Measurements from ENCODE around the gene ADAM33.
A peak's percentile ranks its signal among the peaks of the same experiment; 100 is the strongest.

The ADAM33 gene

GRCh38 chr20:3707508-3707899, 25.7 kb upstream of the ADAM33 start:
- DNase-seq = no peak

DNA sequence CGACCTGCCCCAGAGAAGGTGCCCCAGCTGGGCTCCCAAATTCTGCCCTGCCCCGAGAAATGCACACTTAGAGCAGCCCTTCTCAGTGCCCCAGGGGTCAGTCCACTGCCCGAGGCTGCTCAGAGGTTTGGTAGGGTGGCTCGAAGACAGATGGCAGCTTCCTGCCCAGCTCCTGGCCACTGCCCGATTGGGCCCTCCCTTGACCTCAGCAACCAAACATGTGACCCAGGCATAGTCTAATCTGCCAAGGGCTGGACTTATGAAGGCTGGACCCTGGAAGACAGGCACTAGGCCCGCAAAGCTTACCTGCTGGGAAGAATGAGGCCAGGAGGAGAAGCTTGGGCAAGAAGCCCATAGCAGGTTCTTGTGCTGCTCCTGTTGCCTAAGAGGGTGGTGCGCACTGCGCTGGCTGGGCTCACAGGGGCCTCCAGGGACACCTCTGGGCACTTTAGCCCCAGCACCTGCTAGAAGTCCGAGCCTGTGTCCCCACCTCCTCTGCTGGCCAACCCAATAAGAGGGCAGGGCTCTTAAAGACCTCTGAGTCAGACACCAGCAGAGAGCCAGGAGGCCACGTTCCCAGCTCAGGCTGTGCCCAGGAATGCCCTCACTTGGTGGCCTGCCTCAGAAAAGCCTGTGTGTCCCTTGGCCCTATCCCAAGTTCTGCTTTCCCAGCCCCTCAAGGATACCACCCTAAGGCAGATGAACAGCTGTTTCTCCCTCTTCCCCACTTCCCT, 25.1 kb upstream of the ADAM33 start:
- DNase-seq = peak; percentile 55

DNA sequence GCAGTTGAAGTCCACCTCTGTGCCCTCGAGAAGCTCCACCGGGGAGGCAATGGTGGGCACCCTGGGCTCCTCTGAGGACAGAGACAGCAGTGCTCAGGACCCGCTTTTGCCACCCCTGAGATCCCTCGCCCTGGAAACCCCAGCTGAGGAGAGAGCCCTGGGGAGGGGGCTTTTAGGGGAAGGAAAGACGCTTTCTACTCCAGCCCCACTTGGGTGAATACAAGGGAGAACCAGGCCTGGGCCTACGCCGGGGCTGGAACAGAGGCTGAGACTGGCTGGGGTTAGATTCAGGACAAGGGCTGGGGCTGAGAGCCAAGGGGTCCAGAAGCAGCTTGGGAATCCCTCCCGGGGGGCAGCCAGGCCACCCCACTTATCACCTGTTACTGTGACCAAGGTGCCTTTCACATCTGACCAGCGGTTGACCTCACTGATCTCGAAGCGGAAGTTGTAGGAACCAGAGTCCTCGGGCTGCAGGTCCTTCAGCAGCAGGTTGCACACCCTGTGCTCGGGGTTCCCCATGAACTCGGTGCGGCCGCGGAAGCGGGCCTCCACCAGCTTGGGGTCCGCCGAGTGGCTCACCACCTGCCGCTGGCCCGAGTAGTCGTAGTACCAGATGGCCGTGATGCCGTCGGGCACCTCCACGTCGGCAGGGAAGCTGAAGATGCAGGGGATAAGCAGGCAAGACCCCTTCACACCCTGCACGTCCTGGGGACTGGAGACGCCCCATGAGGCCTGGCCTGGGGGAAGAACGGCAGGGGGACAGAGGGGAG, 24.3 kb upstream of the ADAM33 start:
- DNase-seq = peak; percentile 53

- peak; percentile 56 for DNase-seq
Measured at GRCh38 chr20:3705491-3705969, 23.7 kb upstream of the ADAM33 start.

DNA sequence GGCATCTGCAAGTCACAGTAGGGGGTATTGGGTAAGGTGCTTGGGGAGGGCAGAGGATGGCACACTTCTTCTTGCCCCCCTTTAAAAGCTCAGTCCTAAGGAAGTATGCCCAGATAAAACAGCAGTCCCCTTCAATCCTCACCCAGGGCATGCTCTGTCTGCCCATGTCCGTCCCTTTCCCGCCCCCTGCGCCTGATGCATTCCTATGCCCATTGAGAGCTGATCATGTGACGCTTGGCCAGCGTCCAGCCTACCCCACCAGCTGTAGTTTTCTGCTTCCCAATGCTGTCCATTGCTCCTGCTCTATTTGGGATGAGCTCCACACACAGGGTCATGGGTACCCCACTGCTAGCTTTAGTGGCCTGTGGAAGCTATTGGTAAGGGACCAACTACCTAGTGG, 22.3 kb upstream of the ADAM33 start:
- DNase-seq = peak; percentile 44

DNA sequence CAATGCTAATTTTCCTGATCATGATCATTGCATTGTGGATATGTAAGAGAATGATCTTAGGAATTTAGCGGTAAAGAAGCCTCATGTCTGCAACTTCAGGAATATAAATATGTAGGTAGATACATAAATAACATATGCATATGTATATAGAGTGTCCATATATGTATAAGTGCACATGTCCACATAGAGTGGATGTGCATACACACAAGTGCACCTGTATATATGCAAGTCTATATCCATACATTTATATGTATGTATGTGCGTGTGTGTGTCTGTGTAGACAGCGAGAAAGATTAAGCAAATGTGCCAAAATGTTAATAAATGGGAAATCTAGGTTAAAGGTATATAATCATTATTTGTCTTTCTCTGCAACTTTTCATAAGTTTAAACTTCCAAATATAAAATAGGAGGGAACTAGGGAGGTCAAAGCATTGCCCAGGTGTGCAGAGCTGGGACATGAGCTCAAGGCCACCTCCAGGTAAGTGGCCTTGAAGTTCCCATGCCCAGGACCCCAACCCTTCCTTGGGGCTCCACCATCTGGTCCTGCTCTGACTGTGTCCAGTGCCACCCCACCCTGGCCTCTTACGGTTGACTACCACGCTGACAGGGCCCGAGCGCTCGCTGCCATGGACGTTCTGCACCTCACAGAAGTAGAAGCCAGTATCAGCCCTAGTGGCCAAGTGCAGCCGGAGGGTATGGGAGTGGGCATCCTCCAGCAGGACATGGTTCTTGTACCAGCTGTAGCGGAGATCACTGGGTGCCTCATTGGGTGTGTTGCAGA, 21.0 kb upstream of the ADAM33 start:
- DNase-seq = peak; percentile 45

- peak; percentile 43 for DNase-seq
Measured at GRCh38 chr20:3701061-3701998, 19.5 kb upstream of the ADAM33 start.

- DNase-seq = no peak
Measured at GRCh38 chr20:3699037-3699436, 17.2 kb upstream of the ADAM33 start.

- peak; percentile 50 for DNase-seq
Measured at GRCh38 chr20:3698591-3699001, 16.8 kb upstream of the ADAM33 start.

DNA sequence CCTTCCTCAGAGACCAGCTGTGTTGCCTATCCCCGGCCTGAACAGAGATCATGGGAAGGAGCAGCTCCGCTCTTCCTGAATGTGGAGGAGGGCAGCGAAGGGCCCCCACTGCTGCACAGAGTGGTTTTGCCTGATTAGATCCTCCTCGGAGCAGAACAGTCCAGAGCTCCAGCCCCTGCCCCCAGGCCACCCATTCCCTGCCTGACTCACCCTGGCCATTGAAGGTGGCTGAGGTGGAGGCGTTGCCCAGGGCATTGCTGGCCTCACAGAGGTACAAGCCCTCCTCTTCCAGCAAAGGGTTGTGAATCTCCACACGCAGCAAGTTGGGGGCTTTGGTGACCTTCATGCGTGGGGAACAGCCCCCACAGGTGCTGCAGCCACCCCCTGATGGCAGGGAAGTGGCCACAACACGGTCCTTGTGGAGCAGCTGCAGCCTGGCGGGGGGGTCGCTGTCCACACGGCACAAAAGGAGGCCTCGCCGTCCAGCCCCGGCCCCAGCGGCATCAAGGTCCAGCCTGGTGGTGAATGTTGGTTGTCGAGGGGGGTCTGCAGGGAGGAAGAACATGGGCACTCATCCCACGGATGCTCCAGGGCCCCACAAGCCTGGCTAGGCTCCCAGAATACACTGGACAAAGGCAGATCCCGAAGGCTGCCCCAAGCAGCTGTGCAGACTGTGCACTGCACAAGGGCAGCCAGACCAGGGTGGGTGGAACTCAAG, 15.9 kb upstream of the ADAM33 start:
- DNase-seq = peak; percentile 93

DNA sequence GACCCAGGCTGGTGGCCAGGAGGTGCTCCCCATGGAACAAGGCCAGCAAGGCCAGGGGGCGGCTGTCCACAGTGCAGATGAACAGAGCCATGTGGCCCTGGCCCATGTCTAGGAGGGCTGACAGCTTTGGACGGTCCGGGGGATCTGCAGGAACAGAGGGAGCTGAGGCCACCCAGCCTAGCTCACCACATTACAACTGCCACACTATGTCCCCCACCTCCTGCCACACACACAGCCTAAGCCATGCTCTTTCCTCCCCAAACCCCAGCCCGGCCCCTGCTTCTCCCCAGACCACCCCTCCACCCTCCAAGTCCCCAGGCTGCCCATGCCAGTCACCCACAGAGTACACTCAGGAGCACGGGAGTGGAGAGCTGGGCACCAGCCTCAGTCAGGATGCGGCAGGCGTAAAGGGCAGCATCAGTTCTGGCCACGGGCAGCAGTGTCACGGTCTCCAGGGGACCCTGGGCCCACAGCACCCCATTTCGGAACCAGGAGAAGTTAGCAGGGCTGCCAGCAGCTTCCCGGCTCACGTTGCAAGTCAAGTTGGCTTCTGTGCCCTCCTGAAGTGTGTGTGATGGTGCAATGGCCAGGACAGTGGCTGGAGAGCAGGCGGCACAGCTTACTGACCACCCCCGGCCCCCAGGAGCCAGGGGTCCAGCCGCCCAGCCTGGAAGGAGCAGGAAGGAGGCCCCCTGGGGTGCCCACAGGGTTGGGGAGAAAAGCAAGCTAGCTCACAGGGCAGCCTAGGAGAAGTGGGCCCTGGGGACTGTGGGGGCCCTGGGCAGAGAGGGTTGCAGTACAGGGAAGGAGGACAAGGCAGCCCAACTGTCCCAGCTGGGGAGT, 15.2 kb upstream of the ADAM33 start:
- DNase-seq = peak; percentile 52

- DNase-seq = no peak
Measured at GRCh38 chr20:3696200-3696599, 14.4 kb upstream of the ADAM33 start.

DNA sequence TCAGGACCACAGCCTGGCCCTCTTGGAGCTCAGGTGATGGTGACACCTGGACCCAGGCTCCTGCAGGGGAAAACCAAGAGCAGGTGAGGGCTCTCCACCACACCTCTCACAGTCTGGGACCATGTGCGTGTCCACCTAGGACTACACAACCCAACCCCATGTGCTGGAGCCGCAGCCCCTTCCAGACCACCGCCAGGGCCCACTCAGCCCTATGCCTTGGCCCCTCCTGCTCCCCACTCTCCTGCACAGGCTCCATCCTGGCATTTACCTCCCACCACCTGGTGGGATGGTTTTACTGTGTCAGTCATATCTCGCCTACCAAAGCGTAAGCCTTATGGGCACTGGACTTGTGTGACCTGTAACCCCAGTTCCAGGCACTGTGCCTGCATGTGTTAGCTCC, 13.1 kb upstream of the ADAM33 start:
- no peak for DNase-seq

DNA sequence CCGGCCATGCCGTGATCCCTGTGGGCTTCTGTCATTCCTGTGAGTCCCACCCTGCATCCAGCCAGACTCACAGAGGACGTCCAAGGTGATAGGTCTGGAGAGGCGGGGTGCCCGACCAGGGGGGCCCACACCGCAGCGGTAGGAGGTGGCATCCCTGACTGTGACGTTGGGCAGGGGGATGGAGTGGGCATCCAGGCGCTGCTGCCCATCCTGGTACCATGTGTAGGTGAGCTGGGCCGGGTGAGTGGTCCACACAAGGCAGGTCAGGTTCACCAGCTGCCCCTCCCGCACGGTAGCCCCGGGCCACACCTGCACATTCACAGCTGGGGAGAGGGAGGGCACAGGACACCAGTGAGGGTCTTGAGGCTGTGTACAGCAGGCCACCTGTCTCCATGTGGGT, 11.6 kb upstream of the ADAM33 start:
- no peak for DNase-seq

DNA sequence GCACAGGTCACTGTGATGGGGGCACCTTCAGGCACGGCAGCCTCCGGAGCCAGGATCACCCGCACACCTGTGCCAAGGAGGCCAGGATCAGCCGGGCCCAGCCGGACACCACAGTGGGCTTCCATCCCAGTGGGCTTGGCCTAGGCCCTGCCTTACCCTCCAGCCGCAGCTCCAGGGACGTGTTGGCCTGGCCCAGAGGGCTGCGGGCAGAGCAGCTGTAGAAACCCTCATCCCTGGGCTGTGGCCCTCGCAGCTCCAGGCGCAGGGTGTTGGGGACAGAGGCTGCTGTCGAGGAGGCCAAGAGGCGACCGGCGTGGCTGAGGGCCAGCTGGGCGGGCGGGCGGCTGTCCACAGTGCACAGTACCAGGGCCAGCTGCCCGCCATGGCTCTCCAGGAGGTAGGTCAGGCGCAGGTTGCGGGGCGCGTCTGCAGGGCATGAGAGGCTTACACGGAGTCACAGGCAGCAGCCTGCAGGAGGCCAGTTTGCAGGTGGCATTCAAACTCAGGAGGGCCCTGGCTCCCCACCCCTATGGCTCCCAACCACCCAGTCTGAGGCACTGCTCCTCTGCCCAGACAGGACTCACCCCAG, 11.0 kb upstream of the ADAM33 start:
- no peak for DNase-seq

GRCh38 chr20:3691897-3692296, 10.1 kb upstream of the ADAM33 start:
- DNase-seq = no peak

DNA sequence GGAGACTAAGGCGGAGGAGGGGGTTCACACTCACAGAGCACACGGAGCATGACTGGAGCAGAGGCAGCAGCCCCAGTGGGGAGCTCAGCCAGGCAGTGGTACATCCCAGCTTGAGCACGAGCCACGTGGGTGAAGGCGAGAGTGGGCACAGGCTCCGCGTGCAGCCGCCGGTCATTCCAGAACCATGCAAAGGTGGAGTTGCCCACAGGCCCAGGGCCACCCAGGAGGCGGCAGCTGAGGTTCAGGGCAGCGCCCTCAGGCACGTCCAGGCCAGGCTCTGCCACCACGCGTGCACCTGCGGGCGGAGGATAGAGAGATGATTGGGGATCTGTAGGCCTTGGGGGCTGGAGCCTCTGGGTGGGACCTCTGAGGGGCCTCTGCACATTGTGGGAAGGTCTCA, 9.5 kb upstream of the ADAM33 start:
- no peak for DNase-seq

DNA sequence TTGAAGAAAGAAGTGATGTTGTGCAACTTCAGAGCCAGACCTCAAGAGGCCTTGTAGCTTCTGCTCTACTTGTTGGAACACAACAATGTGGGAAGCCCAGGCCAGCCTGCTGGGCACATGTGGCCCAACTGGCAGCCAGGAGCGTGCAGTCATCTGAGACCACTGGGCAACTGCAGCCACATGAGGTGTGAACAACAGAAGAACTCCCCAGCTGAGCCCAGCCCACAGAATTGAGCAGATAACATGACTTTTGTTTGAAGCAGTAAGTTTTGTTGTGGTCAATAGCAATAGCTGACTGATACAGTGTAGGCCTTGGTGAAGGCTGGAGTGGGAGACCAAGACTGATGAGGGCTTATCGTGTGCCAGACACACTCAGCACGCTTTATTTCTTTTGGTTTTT, 8.6 kb upstream of the ADAM33 start:
- no peak for DNase-seq

- DNase-seq = no peak
Measured at GRCh38 chr20:3689978-3690377, 8.2 kb upstream of the ADAM33 start.

DNA sequence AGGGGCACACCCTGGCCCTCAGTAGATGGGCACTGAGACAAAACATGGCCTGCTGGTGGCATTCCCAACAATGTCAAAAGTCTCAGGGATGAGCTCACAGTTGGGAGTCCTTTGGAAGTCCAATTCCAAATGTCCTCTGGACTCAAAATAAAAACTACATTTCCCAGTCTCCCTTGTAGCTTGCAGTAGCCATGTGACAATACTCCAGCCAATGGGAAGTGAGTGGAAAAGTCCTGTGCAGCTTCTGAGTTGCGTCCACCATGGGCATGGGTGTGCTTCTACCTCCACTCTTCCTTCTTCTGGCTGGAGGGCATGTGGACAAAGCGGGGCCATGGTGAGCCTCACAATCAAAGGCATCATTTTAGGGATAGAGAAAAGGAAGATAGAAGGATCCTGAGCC, 5.8 kb upstream of the ADAM33 start:
- DNase-seq = no peak
